Activated T-helper 17 cell treated with anti-CD3 and anti-CD28 coated beads, Interleukin-2, amount 50 U/mL, for 72 hours (primary cell): Measurements from ENCODE around the gene TTLL1. TPM values are rescaled to one million over a fixed set of nuclear protein-coding genes. Genes with fewer than 3 reads are reported as not detected.

Experiments used
- ATAC-seq: fragments of 150-1000 bp; cut with Tn5 transposase; replicated peaks from 2 replicates; pipeline ENCODE4 v1.10.0; 2021; ENCODE audit warnings: mild to moderate bottlenecking, moderate library complexity
- H3K27ac Mint-ChIP-seq: one replicate; pipeline ENCODE4 v1.8.0; 2022; ENCODE audit warnings: mixed read lengths
- H3K27me3 Mint-ChIP-seq: one replicate; pipeline ENCODE4 v1.8.0; 2022; ENCODE audit warnings: mixed read lengths
- H3K36me3 Mint-ChIP-seq: one replicate; pipeline ENCODE4 v1.8.0; 2022; ENCODE audit warnings: low read depth, mild to moderate bottlenecking, mixed read lengths
- H3K4me1 Mint-ChIP-seq: one replicate; pipeline ENCODE4 v1.8.0; 2022; ENCODE audit warnings: mixed read lengths
- H3K4me3 Mint-ChIP-seq: one replicate; pipeline ENCODE4 v1.8.0; 2022; ENCODE audit warnings: mild to moderate bottlenecking, mixed read lengths
- H3K9me3 Mint-ChIP-seq: one replicate; pipeline ENCODE4 v1.8.0; 2022; ENCODE audit warnings: mixed read lengths
- total RNA-seq, 2 donors: library from RNA; stranded (reverse); gene quantifications; one replicate each; pipeline ENCODE4 v1.2.3, GENCODE V29; 2022

Gene TTLL1
- total RNA-seq, 2 donors from 2014 or later, result 2.9 to 4.1 TPM

DNA sequence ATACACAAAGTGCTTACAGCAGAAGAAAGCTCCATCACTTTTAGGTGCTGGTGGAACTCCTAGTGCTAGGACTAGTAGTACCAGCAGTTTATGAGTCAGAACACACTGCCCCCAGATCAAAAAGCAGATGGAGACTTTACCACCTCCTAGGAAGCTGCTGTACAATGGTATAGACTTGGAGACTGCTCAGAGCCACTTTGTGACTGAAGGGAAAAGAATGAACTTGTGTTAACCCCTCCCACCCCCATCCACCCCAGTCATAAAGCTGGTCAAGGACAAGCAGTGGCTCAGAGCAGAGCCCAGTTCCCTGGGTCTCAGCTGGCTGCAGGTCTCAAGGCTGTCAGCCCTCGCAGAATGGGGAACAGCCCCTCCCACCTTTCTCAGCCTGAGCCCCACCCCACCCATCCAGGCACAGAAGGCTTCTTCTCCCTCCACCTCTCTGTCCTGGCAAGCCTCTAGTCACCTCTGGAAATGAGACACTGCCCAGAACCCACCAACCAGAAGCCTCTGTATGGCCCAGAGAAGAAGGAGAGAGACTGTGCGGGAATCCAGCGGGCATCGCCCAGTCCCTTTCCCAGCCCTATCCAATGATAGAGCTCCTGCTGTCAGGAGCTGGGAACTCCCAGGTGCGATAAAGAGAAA, 98.1 kb downstream of the TTLL1 start:
- ATAC-seq, result peak; percentile 26
- no peak overlapping the region for H3K27ac Mint-ChIP-seq
- no peak overlapping the region for H3K4me3 Mint-ChIP-seq
- no peaks in the 10 kb centered on the region for H3K9me3 Mint-ChIP-seq
- peaks cover 11% of the 10 kb centered on the region for H3K4me1 Mint-ChIP-seq
- no peaks in the 10 kb centered on the region for H3K27me3 Mint-ChIP-seq
- peaks cover 5% of the 10 kb centered on the region for H3K36me3 Mint-ChIP-seq

DNA sequence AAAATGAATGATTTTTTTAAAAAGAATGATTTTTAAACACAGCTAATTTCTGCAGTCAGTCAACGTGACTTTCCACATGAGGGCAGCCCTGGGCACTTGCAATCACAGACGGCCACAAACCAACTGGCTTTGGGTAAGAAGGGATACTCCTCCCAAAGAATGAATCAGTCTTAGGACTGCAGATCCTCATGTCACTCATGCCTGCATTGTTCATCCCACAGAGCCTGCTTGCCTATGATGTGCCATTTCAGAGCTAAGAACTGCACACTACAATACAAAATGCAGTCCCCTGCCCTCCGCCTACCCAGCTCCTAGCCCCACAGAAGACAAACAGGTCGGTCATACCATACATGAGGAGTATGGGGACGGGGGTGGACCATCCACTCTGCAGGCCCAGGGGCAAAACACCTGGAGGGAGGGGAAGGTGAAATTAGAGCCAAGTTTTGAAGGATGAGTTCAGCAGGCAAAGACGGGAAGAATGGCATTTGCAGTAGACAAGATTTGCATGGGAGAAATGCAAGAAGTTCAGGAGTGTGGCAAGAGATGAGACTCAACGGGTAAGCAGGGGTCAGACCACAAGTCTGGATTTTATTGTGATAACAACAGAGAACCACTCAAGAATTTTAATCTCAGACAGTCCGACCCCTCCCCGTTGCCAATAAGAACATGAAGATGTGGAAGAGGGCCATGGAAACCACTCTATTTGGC, 98.9 kb downstream of the TTLL1 start:
- H3K9me3 Mint-ChIP-seq, result no peaks in the 10 kb centered on the region

More for the DNA sequence above, 98.9 kb downstream of the TTLL1 start:
- Mint-ChIP-seq H3K36me3 (peaks cover 5% of the 10 kb centered on the region), H3K27me3 (no peaks in the 10 kb centered on the region), H3K27ac (no peak overlapping the region), H3K4me3 (no peak overlapping the region), H3K4me1 (peaks cover 15% of the 10 kb centered on the region)
- peak; percentile 28 for ATAC-seq

Other genes starting within 250 kb of the TTLL1 start
- gene ARFGAP3, start 232.1 kb downstream of the TTLL1 start, total RNA-seq, result 10 to 100 TPM; 32.0 to 32.8 TPM
- 10 to 100 TPM; 22.9 to 26.3 TPM for gene PACSIN2, start 74.2 kb downstream of the TTLL1 start, total RNA-seq
- gene BIK, start 21.4 kb upstream of the TTLL1 start, total RNA-seq, result 1 to 10 TPM; 1.9 to 4.0 TPM
- gene MCAT, start 54.0 kb upstream of the TTLL1 start, total RNA-seq, result 10 to 100 TPM in 1 of 2 donors, 1 to 10 TPM in 1; 7.3 to 18.2 TPM
- gene TSPO, start 62.2 kb upstream of the TTLL1 start, total RNA-seq, result 100 to 1,000 TPM; 127 to 199 TPM
- 10 to 100 TPM; 53.5 to 84.8 TPM for gene TTLL12, start 97.7 kb upstream of the TTLL1 start, total RNA-seq